Spleen (tissue), 7 donors: ENCODE measurements around the gene NYNRIN.

Experiments used
- POLR2A ChIP-seq, 3 donors: fragments of 450-650 bp; IDR thresholded peaks; one replicate each; pipeline ENCODE4 v1.5.1; 2017; ENCODE audit warnings: antibody characterized with exemption in 3 of 3, mild to moderate bottlenecking in 1 of 3
- POLR2AphosphoS5 ChIP-seq, 3 donors: sonication (generic); formaldehyde crosslinking; IDR thresholded peaks; one replicate each; pipeline ENCODE4 v1.5.1; 2017; ENCODE audit warnings: antibody characterized with exemption in 3 of 3
- TF ChIP-seq, protein P1 (sequence below), 11 experiments: fragments of 200-600 bp in 7 of 11; fragments of 450-650 bp in 4 of 11; sonication (generic) in 4 of 11; IDR thresholded peaks in 8 of 11; conservative IDR thresholded peaks in 3 of 11; 1 replicate in 7 of 11; 2 replicates in 4 of 11; pipeline versions ENCODE4 v1.4.0 to v1.8.0; 2016 to 2021; ENCODE audit warnings: antibody characterized with exemption in 11 of 11, inconsistent platforms in 4 of 11, mild to moderate bottlenecking in 1 of 11
- donor health status: DM: no; HTN: no; CAD: no; lungs with moderate emphysema.
- donor health status: DM: no; HTN: no; CAD: no.
- donor health status: DM: no; HTN: no; CAD: no.

DNA sequence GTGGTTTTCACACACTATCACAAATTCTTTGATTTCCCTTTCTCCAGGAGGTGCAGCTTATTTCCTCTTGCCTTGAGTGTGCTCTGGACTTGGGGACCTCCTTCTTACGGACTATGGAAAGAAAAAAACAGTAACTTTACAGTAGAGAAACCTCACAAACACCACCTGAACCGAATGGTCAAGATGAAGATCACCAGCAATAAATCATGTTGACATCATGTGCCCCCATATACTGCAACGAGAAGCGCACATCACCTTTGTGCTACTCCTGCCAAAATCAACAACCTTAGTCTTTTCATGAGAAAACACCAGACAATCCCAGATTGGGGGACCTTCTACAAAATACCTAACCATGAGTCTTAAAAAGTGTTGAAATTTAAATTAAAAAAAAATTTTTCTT, 13.3 kb upstream of the NYNRIN start:
- TF ChIP-seq POLR2AphosphoS5 (IDR thresholded peaks at IDR 0.05): no peak
- TF ChIP-seq, protein P1, sequence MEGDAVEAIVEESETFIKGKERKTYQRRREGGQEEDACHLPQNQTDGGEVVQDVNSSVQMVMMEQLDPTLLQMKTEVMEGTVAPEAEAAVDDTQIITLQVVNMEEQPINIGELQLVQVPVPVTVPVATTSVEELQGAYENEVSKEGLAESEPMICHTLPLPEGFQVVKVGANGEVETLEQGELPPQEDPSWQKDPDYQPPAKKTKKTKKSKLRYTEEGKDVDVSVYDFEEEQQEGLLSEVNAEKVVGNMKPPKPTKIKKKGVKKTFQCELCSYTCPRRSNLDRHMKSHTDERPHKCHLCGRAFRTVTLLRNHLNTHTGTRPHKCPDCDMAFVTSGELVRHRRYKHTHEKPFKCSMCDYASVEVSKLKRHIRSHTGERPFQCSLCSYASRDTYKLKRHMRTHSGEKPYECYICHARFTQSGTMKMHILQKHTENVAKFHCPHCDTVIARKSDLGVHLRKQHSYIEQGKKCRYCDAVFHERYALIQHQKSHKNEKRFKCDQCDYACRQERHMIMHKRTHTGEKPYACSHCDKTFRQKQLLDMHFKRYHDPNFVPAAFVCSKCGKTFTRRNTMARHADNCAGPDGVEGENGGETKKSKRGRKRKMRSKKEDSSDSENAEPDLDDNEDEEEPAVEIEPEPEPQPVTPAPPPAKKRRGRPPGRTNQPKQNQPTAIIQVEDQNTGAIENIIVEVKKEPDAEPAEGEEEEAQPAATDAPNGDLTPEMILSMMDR (IDR thresholded peaks at IDR 0.05 in 8 of 11, conservative IDR thresholded peaks at IDR 0.05 in 3 of 11): no peak
- no peak for TF ChIP-seq POLR2A (IDR thresholded peaks at IDR 0.05)
